Osteoblast (primary cell): ENCODE results near the gene EPRS1. TPM values are rescaled to one million over a fixed set of nuclear protein-coding genes. Genes with fewer than 3 reads are reported as not detected.

Experiments used
- DNase-seq: peaks from one replicate; pipeline ENCODE4 v3.0.0; 2011; ENCODE audit warnings: low spot score, mixed read lengths; ENCODE audit not compliant: insufficient read length; ENCODE audit errors: missing footprints
- H2AFZ ChIP-seq: 2 replicates; pipeline ENCODE4 v1.6.0; 2011; ENCODE audit warnings: mild to moderate bottlenecking, low read length
- H3K27ac ChIP-seq: 2 replicates; pipeline ENCODE4 v1.5.1; 2011; ENCODE audit warnings: mild to moderate bottlenecking, low read depth, low read length, moderate library complexity
- H3K27me3 ChIP-seq: 2 replicates; pipeline ENCODE4 v1.6.0; 2012; ENCODE audit warnings: mild to moderate bottlenecking, control low read depth, inconsistent platforms, low read length, moderate library complexity; ENCODE audit not compliant: insufficient read depth
- H3K36me3 ChIP-seq: 2 replicates; pipeline ENCODE4 v1.5.1; 2011; ENCODE audit warnings: mild to moderate bottlenecking, low read length, control low read depth, moderate library complexity; ENCODE audit not compliant: insufficient read depth
- H3K4me1 ChIP-seq: 2 replicates; pipeline ENCODE4 v1.5.1; 2011; ENCODE audit warnings: mild to moderate bottlenecking, low read length, control low read depth, moderate library complexity; ENCODE audit not compliant: insufficient read depth
- H3K4me2 ChIP-seq: 2 replicates; pipeline ENCODE4 v1.6.0; 2011; ENCODE audit warnings: mild to moderate bottlenecking, low read length; ENCODE audit not compliant: insufficient read depth
- H3K4me3 ChIP-seq: fragments of 200-600 bp; sonication (generic); 3 replicates; pipeline ENCODE4 v1.5.1; 2012; ENCODE audit warnings: mild to moderate bottlenecking, low read length, inconsistent platforms; ENCODE audit not compliant: insufficient read depth
- H3K79me2 ChIP-seq: 2 replicates; pipeline ENCODE4 v1.6.0; 2012; ENCODE audit warnings: mild to moderate bottlenecking, low read length, control low read depth, inconsistent platforms; ENCODE audit not compliant: insufficient read depth
- H3K9me3 ChIP-seq: 2 replicates; pipeline ENCODE4 v1.5.1; 2011; ENCODE audit warnings: low read depth, low read length, control low read depth
- H4K20me1 ChIP-seq: 2 replicates; pipeline ENCODE4 v1.6.0; 2012; ENCODE audit warnings: mild to moderate bottlenecking, low read length, control low read depth; ENCODE audit not compliant: insufficient read depth
- CTCF ChIP-seq: IDR thresholded peaks from 2 replicates; pipeline ENCODE4 v1.5.1; 2011; ENCODE audit warnings: mild to moderate bottlenecking, low read depth, low read length, moderate library complexity; ENCODE audit errors: extremely low read depth
- total RNA-seq: library from RNA; depleted of rRNA; stranded (reverse); fragments of >200 nt; gene quantifications from 2 replicates; pipeline ENCODE4 v1.2.3, GENCODE V29; 2012

Gene EPRS1
- total RNA-seq, 1 donor: 203 TPM

DNA sequence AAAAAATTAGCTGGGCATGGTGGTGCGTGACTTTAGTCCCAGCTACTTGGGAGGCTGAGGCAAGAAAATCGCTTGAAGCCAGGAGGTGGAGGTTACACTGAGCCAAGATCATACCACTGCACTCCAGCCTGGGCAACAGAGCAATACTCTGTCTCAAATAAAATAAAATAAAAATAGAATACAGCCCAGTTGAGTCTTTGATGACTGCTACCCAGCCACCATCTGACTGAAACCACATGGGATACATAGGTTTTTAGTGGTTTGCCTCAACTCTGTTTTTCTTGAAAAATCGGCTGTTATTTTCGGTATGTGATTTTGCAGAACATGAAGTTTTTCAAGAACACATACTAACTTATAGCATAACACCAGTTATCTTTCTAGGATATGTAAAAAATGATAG, 46.5 kb downstream of the EPRS1 start:
- peaks cover 3% of the 10 kb centered on the region for H3K4me1 ChIP-seq
- no peak overlapping the region for H2AFZ ChIP-seq
- H3K79me2 ChIP-seq: peaks cover 3% of the 10 kb centered on the region
- H3K4me3 ChIP-seq: no peak overlapping the region
- TF ChIP-seq CTCF: no peak
- peaks cover 69% of the 10 kb centered on the region for H3K36me3 ChIP-seq
- H4K20me1 ChIP-seq: no peaks in the 10 kb centered on the region
- H3K27me3 ChIP-seq: no peaks in the 10 kb centered on the region
- no peak for DNase-seq
- H3K4me2 ChIP-seq: no peak overlapping the region
- H3K9me3 ChIP-seq: no peaks in the 10 kb centered on the region
- H3K27ac ChIP-seq: no peak overlapping the region

Other genes starting within 250 kb of the EPRS1 start
- 0.36 TPM in 1 of 2 replicates, not detected in the other for gene SLC30A10, start 117.9 kb downstream of the EPRS1 start, total RNA-seq
- 18.1 and 18.6 TPM in 2 replicates for gene BPNT1, start 43.3 kb upstream of the EPRS1 start, total RNA-seq
- gene IARS2, start 47.6 kb upstream of the EPRS1 start, total RNA-seq: 76.6 and 79.3 TPM in 2 replicates
- 42.4 and 44.2 TPM in 2 replicates for gene RAB3GAP2, start 225.9 kb upstream of the EPRS1 start, total RNA-seq